Kidney glomerular epithelial cell (primary cell): ENCODE measurements around the gene ZNF616.
A peak's percentile ranks its signal among the peaks of the same experiment; 100 is the strongest.
"Not testable (repeated sequence)": the region's sequence is repeated elsewhere in the genome, so short reads cannot be mapped to it uniquely, and the experiment has no call there.

Experiments used
- DNase-seq: peaks from one replicate; lab custom pipeline; 2025; lab: John Stamatoyannopoulos, UW

Gene ZNF616

DNA sequence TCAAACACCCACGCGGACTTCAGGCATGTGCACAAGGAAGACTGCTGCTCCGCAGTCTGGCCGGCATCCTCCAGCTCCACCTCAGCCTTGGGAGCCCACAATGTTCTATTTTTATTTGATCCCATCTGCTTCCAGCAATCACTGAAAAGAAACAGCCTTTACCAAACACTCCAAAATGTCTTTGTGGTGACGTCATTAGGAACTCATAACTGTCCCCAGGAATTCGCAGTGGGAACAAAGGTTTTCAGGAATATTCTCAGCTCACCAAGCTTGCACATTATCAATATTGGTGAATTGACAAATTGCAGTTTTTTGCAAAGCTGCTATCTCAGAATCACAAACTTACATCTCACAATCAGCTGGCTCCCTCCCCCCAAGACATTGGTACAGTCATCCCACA is 29.0 kb downstream of the ZNF616 start:
- DNase-seq, result no peak

DNA sequence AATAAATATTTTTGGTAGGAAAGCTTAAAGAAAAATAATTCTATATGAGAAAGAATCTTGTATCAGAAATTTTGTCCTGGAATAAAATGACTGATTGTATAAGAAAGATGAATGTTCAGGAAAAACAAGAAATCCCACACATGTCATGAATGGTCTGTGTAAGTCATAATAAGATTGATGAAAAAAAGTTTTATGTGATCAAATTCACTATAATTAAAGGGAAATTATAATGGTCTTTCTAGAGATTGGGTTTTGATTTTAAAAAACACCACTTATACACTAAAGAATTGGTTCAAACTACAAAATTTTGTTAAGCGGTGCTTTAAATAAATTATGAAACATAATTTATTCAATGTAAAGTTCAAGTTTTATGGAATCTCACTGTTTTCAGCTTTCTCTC is 37.0 kb downstream of the ZNF616 start:
- no peak for DNase-seq

DNA sequence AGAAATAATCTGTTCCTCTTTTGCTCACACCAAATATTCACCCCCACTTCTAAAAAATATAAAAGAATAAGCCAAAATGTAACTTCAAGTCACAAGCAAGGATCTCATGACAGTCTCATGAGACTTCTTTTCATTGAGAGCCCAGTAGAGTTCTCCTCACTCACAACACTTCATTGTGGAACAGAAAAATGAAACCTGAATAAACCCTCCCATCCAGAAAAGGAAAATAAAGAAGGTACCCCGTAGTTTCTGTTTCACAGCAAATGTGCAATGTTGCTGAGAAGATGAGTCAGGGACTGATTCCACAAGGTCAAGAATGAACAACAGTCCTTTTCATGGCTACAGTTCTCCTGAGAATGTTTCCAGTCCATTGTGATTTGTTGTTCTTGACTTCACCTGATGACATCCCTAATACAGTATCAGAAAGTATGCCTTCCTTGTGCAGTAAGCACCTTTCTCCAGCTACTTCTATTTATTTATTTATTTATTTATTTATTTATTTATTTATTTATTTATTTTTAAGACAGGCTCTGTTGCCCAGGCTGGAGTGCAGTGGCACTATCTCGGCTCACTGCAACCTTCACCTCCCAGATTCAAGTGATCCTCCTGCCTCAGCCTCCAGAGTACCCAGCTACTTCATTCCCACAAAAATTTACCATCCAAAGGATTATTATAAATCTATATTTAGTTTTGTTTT is 37.7 kb downstream of the ZNF616 start:
- DNase-seq, result no peak

DNA sequence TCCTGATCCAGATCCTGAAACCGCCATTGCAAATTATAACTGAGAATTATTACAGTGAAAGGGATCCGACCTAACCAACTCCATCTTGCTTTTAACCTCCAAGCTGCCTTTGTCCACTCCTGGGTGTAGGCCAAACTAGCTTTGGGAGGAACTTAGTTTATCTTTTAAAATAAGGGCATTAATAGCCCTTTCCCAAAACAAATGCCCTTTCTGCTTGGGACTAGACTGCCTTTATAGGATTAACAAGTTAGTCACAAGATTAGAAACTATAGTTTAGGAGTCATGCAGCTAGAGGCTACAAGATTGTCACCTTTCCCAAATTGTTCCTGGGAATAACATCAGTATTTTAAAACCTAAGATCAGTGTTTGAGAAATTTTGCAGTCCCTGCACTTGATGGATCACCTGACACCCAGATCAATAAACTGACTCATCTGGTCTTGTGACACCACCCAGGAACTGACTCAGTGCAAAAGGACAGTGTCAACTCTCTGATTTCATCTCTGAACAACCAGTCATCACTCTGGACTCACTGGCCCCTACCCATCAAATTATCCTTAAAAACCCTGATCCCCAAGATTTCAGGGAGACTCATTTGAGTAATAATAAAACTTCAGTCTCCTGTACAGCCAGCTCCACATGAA is 40.1 kb downstream of the ZNF616 start:
- no peak for DNase-seq

DNA sequence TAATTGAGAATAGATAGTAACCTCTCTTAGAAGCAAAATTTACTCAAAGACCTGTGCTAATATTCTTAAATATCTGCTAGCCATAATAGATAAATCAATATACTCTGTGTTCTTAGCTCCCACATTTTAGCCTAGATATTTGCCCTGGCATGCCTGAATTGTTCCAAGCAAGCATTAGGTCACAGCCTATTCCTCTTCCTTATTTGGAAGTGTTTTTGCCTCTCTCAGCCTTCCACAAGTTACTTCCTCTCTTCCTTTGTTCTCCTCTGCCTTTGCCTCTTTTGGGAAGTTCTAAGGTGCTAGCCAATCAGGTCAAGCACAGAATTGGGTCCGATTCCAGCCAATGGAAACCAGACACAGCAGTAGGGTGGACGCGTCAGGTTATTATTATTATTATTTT is 43.3 kb downstream of the ZNF616 start:
- not testable (repeated sequence) for DNase-seq

DNA sequence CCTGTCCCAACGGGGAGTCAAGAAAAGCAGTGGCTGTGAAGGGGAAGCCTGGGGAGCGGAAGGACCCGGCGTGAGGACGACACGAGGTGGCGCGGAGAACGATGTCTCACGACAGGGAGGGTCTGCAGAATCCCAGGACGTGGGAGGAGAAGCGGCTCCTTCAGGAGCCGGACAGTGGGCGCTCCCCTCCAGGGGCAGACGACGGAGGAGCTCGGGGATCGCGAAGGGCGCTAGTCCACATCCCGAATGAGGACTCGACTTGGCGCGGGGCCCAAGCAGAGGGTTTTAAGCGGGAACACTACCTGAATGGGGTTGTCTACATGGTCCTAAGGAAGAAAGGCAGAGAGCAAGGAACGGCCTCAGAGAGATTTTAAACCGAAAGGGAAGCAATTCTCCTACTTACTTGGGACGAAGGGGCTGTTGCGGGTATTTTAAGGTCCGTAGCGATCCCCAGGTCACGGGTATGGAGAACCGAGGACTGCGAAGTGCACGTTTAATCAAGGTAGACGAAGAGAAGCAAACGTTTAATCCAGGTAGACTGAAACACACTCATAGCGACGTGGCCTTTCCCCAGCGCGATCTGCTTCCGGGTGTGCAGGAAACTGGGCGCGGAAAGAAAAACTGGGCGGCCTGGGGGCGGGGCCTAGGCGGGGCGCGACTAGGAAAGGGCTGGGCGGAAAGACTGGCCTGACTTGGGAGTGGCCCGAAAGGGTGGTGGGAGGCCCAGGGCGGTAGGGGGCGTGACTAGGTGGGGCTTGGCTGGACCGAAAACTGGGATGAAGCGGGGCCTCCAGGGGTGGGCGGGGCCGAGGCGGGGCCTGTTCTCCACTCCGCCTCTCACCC is 44.3 kb downstream of the ZNF616 start, which contains the start of gene ZNF841:
Gene ZNF841, minus strand, starts transcription at position 594 of the 843 bp plus-strand sequence. CDS start 10,964 bp downstream, outside the sequence.
- peak; percentile 82 for DNase-seq

DNA sequence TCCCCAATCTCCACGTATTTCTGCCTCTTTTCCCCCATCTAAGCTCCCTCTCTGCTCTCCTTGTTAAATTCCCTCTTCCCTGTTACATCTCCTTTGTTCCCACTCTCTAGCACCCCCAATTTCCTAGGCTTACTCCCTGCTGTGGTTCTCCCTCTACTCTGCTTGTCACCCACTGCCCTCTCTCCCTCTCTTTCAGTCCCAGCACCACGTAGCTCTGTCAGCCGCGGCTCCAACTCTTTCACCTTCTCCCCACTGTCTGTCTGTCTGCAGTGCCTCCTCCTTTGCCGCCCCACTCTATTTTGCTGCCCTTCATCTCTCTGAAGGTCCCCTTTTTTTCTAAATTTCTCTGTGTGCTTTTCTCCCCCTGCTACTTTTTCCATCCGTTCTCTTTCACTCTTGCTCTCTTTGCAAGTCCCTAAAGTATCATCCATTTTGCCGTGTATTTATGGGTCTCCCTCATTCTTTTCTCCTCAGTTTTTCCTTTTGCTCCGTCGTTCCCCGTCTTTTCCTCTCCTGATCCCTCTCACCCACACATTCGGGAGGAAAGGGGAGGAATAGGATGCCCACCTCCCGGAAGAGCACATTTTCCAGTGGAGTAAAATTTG is 45.1 kb downstream of the ZNF616 start:
- no peak for DNase-seq

DNA sequence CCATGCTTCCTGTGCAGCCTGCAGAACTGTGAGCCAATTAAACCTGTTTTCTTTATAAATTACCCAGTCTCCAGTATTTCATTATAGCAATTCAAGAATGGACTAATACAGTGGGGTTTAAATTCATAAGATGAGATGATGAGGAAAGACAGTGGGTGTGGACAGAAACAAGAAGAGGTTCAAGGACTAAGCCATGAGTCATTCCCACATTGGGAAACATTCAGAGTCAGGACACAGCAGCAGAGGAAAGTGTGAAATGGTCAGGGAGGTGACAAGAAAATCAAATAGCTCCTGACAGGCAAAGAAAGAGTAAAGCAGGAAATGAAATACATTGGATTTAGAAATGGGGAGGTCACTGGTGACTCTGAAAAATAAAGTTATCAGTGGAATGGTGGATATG is 53.3 kb downstream of the ZNF616 start:
- DNase-seq, result no peak

DNA sequence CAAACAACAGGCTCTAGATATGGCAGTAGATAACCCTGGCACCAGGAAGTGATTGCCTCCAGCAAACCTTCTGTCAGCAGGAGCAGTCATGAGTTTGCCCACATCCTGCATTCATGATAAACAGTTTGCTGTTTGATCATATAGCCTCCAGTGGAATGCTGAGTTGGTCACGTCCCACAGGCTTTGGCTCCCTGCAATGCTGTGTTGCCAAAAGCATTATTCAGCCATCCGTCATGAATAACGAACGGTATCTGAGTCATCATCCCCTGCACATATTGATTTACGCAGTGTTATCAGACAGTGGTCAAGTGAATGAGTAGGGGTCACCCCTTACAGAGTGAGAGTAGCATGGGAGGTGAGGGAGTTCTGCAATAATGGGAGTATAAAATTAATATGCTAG is 69.2 kb downstream of the ZNF616 start:
- no peak for DNase-seq

DNA sequence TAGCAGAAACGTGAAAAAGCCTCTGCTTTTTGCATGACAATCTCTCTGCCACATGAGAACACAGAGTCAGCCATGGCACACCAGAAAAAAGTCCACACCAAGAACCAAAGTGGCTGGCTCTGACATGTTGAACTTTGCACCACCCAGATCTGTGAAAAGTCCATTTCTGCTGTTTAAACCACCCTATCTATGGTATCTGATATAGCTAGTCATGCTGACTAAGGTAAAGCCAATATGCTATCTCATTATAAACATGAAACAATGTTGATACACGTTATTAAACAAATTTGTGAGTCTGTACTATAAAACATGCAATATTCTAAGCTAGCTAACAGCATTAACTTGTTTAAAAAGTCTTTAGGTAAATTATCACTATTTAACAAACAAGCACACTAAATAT is 70.1 kb downstream of the ZNF616 start:
- no peak for DNase-seq

DNA sequence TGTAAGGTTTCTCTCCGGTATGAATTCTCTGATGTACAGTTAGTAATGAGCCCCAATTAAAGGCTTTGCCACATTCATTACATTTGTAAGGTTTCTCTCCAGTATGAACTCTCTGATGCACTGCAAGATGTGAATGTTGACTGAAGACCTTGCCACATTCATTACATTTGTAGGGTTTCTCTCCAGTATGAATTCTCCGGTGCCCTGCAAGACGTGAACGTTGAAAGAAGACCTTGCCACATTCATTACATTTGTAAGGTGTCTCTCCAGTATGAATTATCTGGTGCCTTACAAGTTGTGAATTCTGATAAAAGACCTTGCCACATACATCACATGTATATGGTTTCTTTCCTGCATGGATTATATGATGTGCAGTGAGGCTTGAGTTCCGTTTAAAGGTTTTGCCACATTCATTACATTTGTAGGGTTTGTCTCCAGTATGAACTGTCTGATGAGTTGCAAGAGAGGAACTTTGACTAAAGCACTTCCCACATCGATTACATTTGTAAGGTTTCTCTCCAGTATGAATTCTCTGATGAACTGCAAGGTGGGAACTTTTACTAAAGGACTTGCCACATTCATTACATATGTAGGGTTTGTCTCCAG is 73.4 kb downstream of the ZNF616 start:
- no peak for DNase-seq

DNA sequence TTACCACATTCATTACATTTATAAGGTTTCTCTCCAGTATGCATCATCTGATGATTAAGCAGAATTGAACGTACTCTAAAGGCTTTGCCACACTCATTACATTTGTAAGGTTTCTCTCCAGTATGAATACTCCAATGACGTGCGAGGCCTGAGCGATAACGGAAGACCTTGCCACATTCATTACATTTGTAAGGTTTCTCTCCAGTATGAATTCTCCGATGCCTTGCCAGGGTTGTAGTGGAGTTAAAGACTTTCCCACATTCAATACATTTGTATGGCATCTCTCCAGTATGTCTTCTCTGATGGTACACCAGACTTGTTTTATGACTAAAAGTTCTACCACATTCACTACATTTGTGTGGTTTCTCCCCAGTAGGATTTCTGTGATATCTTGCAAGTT is 74.3 kb downstream of the ZNF616 start:
- no peak for DNase-seq
